PC-3 (cell line): ENCODE measurements around the gene CALN1.

Experiments used
- CTCF ChIP-seq: fragments of 300-600 bp; sonication (generic); conservative IDR thresholded peaks from 2 replicates; pipeline ENCODE4 v1.5.1; 2017; ENCODE audit warnings: antibody characterized with exemption, low read depth, mild to moderate bottlenecking, low read length
- EZH2 ChIP-seq: fragments of 300-600 bp; sonication (generic); IDR thresholded peaks from one replicate; pipeline ENCODE4 v1.6.1; 2017; ENCODE audit warnings: antibody characterized with exemption, mild to moderate bottlenecking, low read length; ENCODE audit not compliant: unreplicated experiment
- EZH2phosphoT487 ChIP-seq: fragments of 300-600 bp; sonication (generic); IDR thresholded peaks from 2 replicates; pipeline ENCODE4 v1.6.1; 2018; ENCODE audit warnings: mild to moderate bottlenecking, antibody characterized with exemption, low read length, borderline replicate concordance

- TF ChIP-seq EZH2, result no peak
- TF ChIP-seq CTCF, result no peak
- TF ChIP-seq EZH2phosphoT487, result no peak
Observed at GRCh38 chr7:72030994-72031667, 381.0 kb downstream of the CALN1 start.
